WTC11 (cell line): ENCODE data around the gene SLC11A1. TPM values are rescaled to one million over a fixed set of nuclear protein-coding genes. Genes with fewer than 3 reads are reported as not detected.
A peak's percentile ranks its signal among the peaks of the same experiment; 100 is the strongest.

Source experiments
- ATAC-seq: fragments of 200-7000 bp; cut with Tn5 transposase; 2 replicates; pipeline ENCODE4 v1.10.0; 2021; ENCODE audit warnings: mild to moderate bottlenecking, moderate library complexity
- CTCF ChIA-PET: fragments of 300-600 bp; sonication (Branson Sonifier 250); formaldehyde crosslinking; loops from one replicate; lab custom pipeline; 2021; ENCODE audit warnings: antibody characterized with exemption; lab: Charles Lee
- POLR2A ChIA-PET: fragments of 350-600 bp; sonication (Branson Sonifier 250); formaldehyde crosslinking; loops from one replicate; lab custom pipeline; 2021; ENCODE audit warnings: antibody characterized with exemption; lab: Charles Lee
- DNase-seq: peaks from one replicate; pipeline ENCODE4 v3.0.0; 2021; ENCODE audit warnings: low spot score
- H3K27ac Mint-ChIP-seq: 2 replicates; pipeline ENCODE4 v1.8.0; 2021; ENCODE audit warnings: mixed read lengths
- H3K27me3 Mint-ChIP-seq: 2 replicates; pipeline ENCODE4 v1.8.0; 2021; ENCODE audit warnings: low read depth, mild to moderate bottlenecking, moderate library complexity, mixed read lengths
- H3K36me3 Mint-ChIP-seq: 2 replicates; pipeline ENCODE4 v1.8.0; 2021; ENCODE audit warnings: mixed read lengths
- H3K4me1 Mint-ChIP-seq: 2 replicates; pipeline ENCODE4 v1.8.0; 2022; ENCODE audit warnings: mixed read lengths
- H3K4me3 Mint-ChIP-seq: 2 replicates; pipeline ENCODE4 v1.8.0; 2021; ENCODE audit warnings: mild to moderate bottlenecking, moderate library complexity, mixed read lengths
- H3K9me3 Mint-ChIP-seq: 2 replicates; pipeline ENCODE4 v1.8.0; 2021; ENCODE audit warnings: mixed read lengths
- ATF1 ChIP-seq: sonication (generic); formaldehyde crosslinking; IDR thresholded peaks from 2 replicates; pipeline ENCODE4 v1.8.1; 2023; ENCODE audit warnings: mild to moderate bottlenecking, moderate library complexity, missing genetic modification reagents
- CREM ChIP-seq: sonication (generic); formaldehyde crosslinking; IDR thresholded peaks from 2 replicates; pipeline ENCODE4 v1.8.1; 2022; ENCODE audit warnings: mild to moderate bottlenecking, missing genetic modification reagents, moderate library complexity
- ELF4 ChIP-seq: sonication (generic); formaldehyde crosslinking; IDR thresholded peaks from 2 replicates; pipeline ENCODE4 v1.8.1; 2022; ENCODE audit warnings: low read depth, mild to moderate bottlenecking, moderate library complexity, missing genetic modification reagents
- ESRRA ChIP-seq: sonication (generic); formaldehyde crosslinking; IDR thresholded peaks from 2 replicates; pipeline ENCODE4 v1.8.1; 2022; ENCODE audit warnings: mild to moderate bottlenecking, missing genetic modification reagents, borderline replicate concordance
- FOXJ3 ChIP-seq: sonication (generic); formaldehyde crosslinking; IDR thresholded peaks from 2 replicates; pipeline ENCODE4 v1.9.0; 2021; ENCODE audit warnings: missing genetic modification reagents, mild to moderate bottlenecking, borderline replicate concordance
- FOXK1 ChIP-seq: sonication (generic); formaldehyde crosslinking; IDR thresholded peaks from 2 replicates; pipeline ENCODE4 v1.8.0; 2022; ENCODE audit warnings: mild to moderate bottlenecking, moderate library complexity, missing genetic modification reagents
- GABPB1 ChIP-seq: sonication (generic); formaldehyde crosslinking; IDR thresholded peaks from 2 replicates; pipeline ENCODE4 v1.8.1; 2023; ENCODE audit warnings: mild to moderate bottlenecking, missing genetic modification reagents
- GRHL2 ChIP-seq: fragments of 250-450 bp; sonication (Bioruptor Pico); IDR thresholded peaks from 2 replicates; pipeline ENCODE4 v1.8.0; 2022; ENCODE audit warnings: mild to moderate bottlenecking, moderate library complexity; ENCODE audit not compliant: insufficient replicate concordance, severe bottlenecking
- NFYB ChIP-seq: sonication (generic); formaldehyde crosslinking; conservative IDR thresholded peaks from 2 replicates; pipeline ENCODE4 v1.8.0; 2022; ENCODE audit warnings: low read depth, missing genetic modification reagents
- NR1H2 ChIP-seq: sonication (generic); formaldehyde crosslinking; IDR thresholded peaks from 2 replicates; pipeline ENCODE4 v1.9.0; 2021; ENCODE audit warnings: mild to moderate bottlenecking, moderate library complexity, missing genetic modification reagents
- PRRX2 ChIP-seq: fragments of 250-450 bp; sonication (Bioruptor Pico); IDR thresholded peaks from 2 replicates; pipeline ENCODE4 v1.8.0; 2021; ENCODE audit warnings: mild to moderate bottlenecking
- RELA ChIP-seq: sonication (generic); formaldehyde crosslinking; IDR thresholded peaks from 2 replicates; pipeline ENCODE4 v1.8.1; 2022; ENCODE audit warnings: missing genetic modification reagents, mild to moderate bottlenecking, borderline replicate concordance
- RORB ChIP-seq: fragments of 250-450 bp; sonication (Bioruptor Pico); IDR thresholded peaks from 2 replicates; pipeline ENCODE4 v1.9.0; 2021; ENCODE audit warnings: mild to moderate bottlenecking
- SP1 ChIP-seq: sonication (generic); formaldehyde crosslinking; conservative IDR thresholded peaks from 2 replicates; pipeline ENCODE4 v1.8.1; 2022; ENCODE audit warnings: missing genetic modification reagents
- ZBTB21 ChIP-seq: sonication (generic); formaldehyde crosslinking; IDR thresholded peaks from 2 replicates; pipeline ENCODE4 v1.8.1; 2023; ENCODE audit warnings: mild to moderate bottlenecking, missing genetic modification reagents, borderline replicate concordance
- ZNF121 ChIP-seq: sonication (generic); formaldehyde crosslinking; IDR thresholded peaks from 2 replicates; pipeline ENCODE4 v1.8.0; 2023; ENCODE audit warnings: missing genetic modification reagents
- total RNA-seq: library from RNA; stranded (reverse); gene quantifications from 3 replicates; pipeline ENCODE4 v1.2.3, GENCODE V29; 2021
- TF ChIP-seq, protein P1 (sequence below): fragments of 250-450 bp; sonication (Bioruptor Pico); IDR thresholded peaks from 2 replicates; pipeline ENCODE4 v2.1.2; 2022; ENCODE audit warnings: mild to moderate bottlenecking, moderate library complexity
- TF ChIP-seq, protein P2 (sequence below): sonication (generic); formaldehyde crosslinking; IDR thresholded peaks from 2 replicates; pipeline ENCODE4 v1.8.1; 2023; ENCODE audit warnings: mild to moderate bottlenecking, missing genetic modification reagents, moderate library complexity
- TF ChIP-seq, protein P3 (sequence below): sonication (generic); formaldehyde crosslinking; IDR thresholded peaks from 2 replicates; pipeline ENCODE4 v1.8.1; 2023; ENCODE audit warnings: mild to moderate bottlenecking, missing genetic modification reagents, moderate library complexity
- TF ChIP-seq, protein P4 (sequence below): sonication (generic); formaldehyde crosslinking; IDR thresholded peaks from 2 replicates; pipeline ENCODE4 v1.8.1; 2022; ENCODE audit warnings: mild to moderate bottlenecking, moderate library complexity, missing genetic modification reagents
- TF ChIP-seq, protein P5 (sequence below): fragments of 250-450 bp; sonication (Bioruptor Pico); IDR thresholded peaks from 2 replicates; pipeline ENCODE4 v1.9.0; 2021; ENCODE audit warnings: mild to moderate bottlenecking
- TF ChIP-seq, protein P6 (sequence below): sonication (generic); formaldehyde crosslinking; IDR thresholded peaks from 2 replicates; pipeline ENCODE4 v1.8.0; 2022; ENCODE audit warnings: mild to moderate bottlenecking, missing genetic modification reagents
- TF ChIP-seq, protein P7 (sequence below): sonication (generic); formaldehyde crosslinking; IDR thresholded peaks from 2 replicates; pipeline ENCODE4 v1.8.0; 2023; ENCODE audit warnings: mild to moderate bottlenecking, missing genetic modification reagents
- TF ChIP-seq, protein P8 (sequence below): sonication (generic); formaldehyde crosslinking; IDR thresholded peaks from 2 replicates; pipeline ENCODE4 v1.8.1; 2022; ENCODE audit warnings: mild to moderate bottlenecking, missing genetic modification reagents, moderate library complexity, borderline replicate concordance

The SLC11A1 gene
- total RNA-seq, 1 experiment from 2014 or later = 0.31 TPM

DNA sequence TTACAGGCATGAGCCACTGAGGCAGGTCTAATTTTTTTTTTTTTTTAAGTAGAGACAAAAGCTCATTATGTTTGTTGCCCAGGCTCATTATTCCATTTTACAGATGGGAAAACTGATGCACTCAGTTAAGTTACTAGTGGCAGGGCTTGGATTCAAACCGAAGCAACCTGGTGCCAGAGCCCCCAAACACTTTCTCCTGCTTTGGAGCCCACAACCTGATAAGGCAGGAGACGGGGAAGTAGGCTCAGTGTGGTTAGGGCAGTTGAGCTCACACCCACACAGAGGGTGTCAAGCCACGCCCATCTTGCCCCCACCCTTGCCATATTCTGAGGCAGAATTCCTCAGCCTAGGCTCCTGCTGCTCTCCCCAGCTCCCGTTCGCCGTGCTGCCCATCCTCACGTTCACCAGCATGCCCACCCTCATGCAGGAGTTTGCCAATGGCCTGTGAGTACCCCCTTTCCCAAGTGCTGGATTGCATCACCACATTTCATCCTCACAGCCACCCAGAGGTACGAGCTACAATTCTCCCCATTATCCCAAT, 11.7 kb downstream of the SLC11A1 start:
- no peak for DNase-seq
- H3K4me3 Mint-ChIP-seq = no peak overlapping the region
- peaks cover 36% of the 10 kb centered on the region for H3K27me3 Mint-ChIP-seq
- CTCF ChIA-PET = interaction anchor here (0.8 to 5.1 kb wide), 11 partner anchors 12 to 122 kb away, joined by 3 to 52 read pairs (median 4); partner anchors contain the start of genes AAMP, CATIP and PNKD
- no peaks in the 10 kb centered on the region for H3K36me3 Mint-ChIP-seq
- TF ChIP-seq, protein P1, sequence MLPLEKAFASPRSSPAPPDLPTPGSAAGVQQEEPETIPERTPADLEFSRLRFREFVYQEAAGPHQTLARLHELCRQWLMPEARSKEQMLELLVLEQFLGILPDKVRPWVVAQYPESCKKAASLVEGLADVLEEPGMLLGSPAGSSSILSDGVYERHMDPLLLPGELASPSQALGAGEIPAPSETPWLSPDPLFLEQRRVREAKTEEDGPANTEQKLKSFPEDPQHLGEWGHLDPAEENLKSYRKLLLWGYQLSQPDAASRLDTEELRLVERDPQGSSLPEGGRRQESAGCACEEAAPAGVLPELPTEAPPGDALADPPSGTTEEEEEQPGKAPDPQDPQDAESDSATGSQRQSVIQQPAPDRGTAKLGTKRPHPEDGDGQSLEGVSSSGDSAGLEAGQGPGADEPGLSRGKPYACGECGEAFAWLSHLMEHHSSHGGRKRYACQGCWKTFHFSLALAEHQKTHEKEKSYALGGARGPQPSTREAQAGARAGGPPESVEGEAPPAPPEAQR (CRISPR knock-in tag) = no peak
- TF ChIP-seq GABPB1 (CRISPR knock-in tag) (no peak; the same call in 1 of the 2 replicates), ESRRA (no peak), ELF4 (CRISPR knock-in tag) (no peak), RORB (no peak), ATF1 (CRISPR knock-in tag) (no peak), RELA (CRISPR knock-in tag) (no peak), NFYB (CRISPR knock-in tag) (no peak), GRHL2 (CRISPR knock-in tag) (no peak), ZBTB21 (CRISPR knock-in tag) (no peak), PRRX2 (no peak), CREM (no peak)
- TF ChIP-seq, protein P2, sequence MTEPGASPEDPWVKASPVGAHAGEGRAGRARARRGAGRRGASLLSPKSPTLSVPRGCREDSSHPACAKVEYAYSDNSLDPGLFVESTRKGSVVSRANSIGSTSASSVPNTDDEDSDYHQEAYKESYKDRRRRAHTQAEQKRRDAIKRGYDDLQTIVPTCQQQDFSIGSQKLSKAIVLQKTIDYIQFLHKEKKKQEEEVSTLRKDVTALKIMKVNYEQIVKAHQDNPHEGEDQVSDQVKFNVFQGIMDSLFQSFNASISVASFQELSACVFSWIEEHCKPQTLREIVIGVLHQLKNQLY (CRISPR knock-in tag) = no peak
- TF ChIP-seq, protein P3, sequence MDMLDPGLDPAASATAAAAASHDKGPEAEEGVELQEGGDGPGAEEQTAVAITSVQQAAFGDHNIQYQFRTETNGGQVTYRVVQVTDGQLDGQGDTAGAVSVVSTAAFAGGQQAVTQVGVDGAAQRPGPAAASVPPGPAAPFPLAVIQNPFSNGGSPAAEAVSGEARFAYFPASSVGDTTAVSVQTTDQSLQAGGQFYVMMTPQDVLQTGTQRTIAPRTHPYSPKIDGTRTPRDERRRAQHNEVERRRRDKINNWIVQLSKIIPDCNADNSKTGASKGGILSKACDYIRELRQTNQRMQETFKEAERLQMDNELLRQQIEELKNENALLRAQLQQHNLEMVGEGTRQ = no peak
- TF ChIP-seq, protein P4, sequence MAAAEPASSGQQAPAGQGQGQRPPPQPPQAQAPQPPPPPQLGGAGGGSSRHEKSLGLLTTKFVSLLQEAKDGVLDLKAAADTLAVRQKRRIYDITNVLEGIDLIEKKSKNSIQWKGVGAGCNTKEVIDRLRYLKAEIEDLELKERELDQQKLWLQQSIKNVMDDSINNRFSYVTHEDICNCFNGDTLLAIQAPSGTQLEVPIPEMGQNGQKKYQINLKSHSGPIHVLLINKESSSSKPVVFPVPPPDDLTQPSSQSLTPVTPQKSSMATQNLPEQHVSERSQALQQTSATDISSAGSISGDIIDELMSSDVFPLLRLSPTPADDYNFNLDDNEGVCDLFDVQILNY (CRISPR knock-in tag) = no peak
- TF ChIP-seq, protein P5, sequence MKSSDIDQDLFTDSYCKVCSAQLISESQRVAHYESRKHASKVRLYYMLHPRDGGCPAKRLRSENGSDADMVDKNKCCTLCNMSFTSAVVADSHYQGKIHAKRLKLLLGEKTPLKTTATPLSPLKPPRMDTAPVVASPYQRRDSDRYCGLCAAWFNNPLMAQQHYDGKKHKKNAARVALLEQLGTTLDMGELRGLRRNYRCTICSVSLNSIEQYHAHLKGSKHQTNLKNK (CRISPR knock-in tag) = no peak
- TF ChIP-seq, protein P6, sequence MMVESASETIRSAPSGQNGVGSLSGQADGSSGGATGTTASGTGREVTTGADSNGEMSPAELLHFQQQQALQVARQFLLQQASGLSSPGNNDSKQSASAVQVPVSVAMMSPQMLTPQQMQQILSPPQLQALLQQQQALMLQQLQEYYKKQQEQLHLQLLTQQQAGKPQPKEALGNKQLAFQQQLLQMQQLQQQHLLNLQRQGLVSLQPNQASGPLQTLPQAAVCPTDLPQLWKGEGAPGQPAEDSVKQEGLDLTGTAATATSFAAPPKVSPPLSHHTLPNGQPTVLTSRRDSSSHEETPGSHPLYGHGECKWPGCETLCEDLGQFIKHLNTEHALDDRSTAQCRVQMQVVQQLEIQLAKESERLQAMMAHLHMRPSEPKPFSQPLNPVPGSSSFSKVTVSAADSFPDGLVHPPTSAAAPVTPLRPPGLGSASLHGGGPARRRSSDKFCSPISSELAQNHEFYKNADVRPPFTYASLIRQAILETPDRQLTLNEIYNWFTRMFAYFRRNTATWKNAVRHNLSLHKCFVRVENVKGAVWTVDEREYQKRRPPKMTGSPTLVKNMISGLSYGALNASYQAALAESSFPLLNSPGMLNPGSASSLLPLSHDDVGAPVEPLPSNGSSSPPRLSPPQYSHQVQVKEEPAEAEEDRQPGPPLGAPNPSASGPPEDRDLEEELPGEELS (CRISPR knock-in tag) = no peak
- TF ChIP-seq, all 79 proteins: peak for 0
- H3K27ac Mint-ChIP-seq = no peak overlapping the region
- ATAC-seq = no peak
- H3K9me3 Mint-ChIP-seq = no peaks in the 10 kb centered on the region
- H3K4me1 Mint-ChIP-seq = peaks cover 29% of the 10 kb centered on the region
- POLR2A ChIA-PET = interaction anchor here (0.5 to 1.2 kb wide), 2 partner anchors 30 to 37 kb away, joined by 3 read pairs; partner anchors contain the start of gene CATIP

DNA sequence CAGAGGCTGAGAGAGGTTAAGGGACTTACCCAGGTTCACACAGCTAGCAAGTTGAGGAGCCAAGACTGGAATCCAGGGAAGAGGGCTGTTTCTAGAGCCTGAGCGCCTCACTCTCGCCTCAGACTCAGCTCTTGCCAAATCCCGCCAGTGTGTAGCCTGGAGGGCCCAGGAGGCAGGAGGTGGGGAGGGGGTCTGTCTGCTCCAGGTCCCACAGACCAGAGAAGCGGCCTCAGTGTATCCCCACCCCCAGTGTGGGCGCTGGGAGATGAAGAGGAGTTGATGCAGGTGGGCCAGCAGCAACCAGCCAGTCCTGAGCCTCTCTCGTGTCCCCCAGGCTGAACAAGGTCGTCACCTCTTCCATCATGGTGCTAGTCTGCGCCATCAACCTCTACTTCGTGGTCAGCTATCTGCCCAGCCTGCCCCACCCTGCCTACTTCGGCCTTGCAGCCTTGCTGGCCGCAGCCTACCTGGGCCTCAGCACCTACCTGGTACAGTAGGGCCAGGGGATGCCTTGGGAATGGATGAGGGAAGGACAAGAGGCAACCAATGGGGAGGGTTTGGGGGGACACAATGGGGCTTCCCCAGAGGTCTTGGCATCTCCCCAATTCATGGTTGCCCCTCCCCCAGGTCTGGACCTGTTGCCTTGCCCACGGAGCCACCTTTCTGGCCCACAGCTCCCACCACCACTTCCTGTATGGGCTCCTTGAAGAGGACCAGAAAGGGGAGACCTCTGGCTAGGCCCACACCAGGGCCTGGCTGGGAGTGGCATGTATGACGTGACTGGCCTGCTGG, 12.4 kb downstream of the SLC11A1 start:
- no peaks in the 10 kb centered on the region for H3K9me3 Mint-ChIP-seq
- peaks cover 29% of the 10 kb centered on the region for H3K4me1 Mint-ChIP-seq
- ChIA-PET CTCF (interaction anchor here (0.8 to 5.1 kb wide), 11 partner anchors 12 to 123 kb away, joined by 3 to 52 read pairs (median 4); partner anchors contain the start of genes AAMP, CATIP and PNKD), POLR2A (interaction anchor here (0.5 kb wide), 1 partner anchor 31 kb away, joined by 3 read pairs; no protein-coding TSS in a partner anchor)
- no peaks in the 10 kb centered on the region for H3K36me3 Mint-ChIP-seq
- H3K27ac Mint-ChIP-seq = no peak overlapping the region
- peaks cover 41% of the 10 kb centered on the region for H3K27me3 Mint-ChIP-seq
- DNase-seq (no peak), ATAC-seq (no peak)
- H3K4me3 Mint-ChIP-seq = peak overlapping the region; percentile 55
- TF ChIP-seq NFYB (CRISPR knock-in tag) (no peak), FOXK1 (CRISPR knock-in tag) (no peak), FOXJ3 (CRISPR knock-in tag) (no peak), NR1H2 (no peak), ZNF121 (CRISPR knock-in tag) (no peak), SP1 (CRISPR knock-in tag) (no peak), CREM (no peak)
- TF ChIP-seq, protein P7, sequence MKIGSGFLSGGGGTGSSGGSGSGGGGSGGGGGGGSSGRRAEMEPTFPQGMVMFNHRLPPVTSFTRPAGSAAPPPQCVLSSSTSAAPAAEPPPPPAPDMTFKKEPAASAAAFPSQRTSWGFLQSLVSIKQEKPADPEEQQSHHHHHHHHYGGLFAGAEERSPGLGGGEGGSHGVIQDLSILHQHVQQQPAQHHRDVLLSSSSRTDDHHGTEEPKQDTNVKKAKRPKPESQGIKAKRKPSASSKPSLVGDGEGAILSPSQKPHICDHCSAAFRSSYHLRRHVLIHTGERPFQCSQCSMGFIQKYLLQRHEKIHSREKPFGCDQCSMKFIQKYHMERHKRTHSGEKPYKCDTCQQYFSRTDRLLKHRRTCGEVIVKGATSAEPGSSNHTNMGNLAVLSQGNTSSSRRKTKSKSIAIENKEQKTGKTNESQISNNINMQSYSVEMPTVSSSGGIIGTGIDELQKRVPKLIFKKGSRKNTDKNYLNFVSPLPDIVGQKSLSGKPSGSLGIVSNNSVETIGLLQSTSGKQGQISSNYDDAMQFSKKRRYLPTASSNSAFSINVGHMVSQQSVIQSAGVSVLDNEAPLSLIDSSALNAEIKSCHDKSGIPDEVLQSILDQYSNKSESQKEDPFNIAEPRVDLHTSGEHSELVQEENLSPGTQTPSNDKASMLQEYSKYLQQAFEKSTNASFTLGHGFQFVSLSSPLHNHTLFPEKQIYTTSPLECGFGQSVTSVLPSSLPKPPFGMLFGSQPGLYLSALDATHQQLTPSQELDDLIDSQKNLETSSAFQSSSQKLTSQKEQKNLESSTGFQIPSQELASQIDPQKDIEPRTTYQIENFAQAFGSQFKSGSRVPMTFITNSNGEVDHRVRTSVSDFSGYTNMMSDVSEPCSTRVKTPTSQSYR (CRISPR knock-in tag) = no peak
- TF ChIP-seq, protein P8, sequence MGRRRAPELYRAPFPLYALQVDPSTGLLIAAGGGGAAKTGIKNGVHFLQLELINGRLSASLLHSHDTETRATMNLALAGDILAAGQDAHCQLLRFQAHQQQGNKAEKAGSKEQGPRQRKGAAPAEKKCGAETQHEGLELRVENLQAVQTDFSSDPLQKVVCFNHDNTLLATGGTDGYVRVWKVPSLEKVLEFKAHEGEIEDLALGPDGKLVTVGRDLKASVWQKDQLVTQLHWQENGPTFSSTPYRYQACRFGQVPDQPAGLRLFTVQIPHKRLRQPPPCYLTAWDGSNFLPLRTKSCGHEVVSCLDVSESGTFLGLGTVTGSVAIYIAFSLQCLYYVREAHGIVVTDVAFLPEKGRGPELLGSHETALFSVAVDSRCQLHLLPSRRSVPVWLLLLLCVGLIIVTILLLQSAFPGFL (CRISPR knock-in tag) = no peak
